Measurements from ENCODE around the gene TIMM44.
"Not testable (repeated sequence)": the region's sequence is repeated elsewhere in the genome, so short reads cannot be mapped to it uniquely, and the experiment has no call there.

The TIMM44 gene

DNA sequence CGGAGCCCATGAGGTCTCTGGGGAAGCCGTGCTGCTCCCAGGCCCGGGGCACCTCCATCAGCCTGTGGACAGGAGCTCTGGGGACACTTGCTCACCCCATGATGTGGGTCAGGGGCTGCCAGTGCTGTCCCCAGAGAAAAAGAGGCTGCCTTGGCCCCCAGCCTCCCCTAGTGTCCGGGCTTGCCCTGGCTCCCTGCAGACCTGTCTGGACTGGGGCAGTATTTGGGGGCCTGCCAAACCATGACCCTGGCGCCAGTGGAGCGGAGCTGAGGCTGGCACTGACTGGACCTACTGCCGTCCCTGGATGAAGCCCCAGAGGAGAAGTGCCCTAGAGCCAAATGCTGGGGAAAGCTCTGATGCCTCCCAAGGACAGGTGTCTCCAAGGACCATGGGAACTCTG, 31.6 kb upstream of the TIMM44 start:
- DNase-seq, result no peak

GRCh38 chr19:7973883-7974282, 30.4 kb upstream of the TIMM44 start:
- DNase-seq, result no peak

DNA sequence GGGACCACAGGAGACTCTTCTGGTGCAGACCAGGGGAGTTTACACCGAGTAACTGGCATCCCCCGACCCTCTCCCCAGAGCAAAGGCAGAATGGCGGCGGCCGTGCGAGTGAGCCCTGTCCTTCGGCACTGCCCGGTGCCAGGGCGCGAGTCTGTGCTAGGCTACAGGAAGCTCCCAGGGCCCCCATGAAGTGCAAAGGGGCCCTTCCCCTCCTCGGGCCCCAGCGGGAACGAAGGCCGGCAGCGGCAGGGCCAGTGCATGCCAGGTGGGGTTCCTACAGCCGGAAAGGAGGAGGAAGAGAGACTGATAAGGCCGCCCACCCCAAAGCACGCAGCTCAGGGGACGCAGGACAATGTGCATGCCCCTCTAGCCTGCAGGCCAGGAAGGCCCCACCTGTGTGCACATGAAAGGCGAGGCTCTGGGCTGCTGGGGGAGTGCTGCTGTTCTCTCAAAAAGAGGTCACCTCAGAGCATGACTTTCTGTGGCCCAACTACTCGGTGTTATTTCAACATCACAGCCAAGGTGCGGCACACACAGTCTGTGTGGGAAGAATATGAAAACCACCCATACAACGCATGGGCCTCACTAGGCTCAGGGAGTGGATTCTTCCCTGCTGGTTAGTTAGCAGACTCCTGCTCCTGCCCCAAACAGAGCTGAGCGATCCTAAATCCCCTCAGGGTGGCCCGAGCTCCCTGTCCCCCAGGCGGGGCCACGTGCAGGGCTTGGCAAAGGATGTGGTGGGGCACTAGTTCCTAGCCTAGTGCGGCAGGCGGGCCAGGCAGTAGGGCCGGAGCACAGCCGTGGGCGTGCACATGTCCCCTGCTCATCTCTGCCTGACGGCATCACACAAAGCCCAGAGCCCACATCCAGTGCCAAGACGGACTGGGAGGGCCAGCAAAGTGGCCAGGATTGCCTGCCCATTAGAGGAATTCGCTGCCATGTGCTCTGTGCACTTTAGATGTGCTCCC, 28.4 kb upstream of the TIMM44 start:
- DNase-seq, result no peak

- DNase-seq, result peak; percentile 20
These were observed 27.4 kb upstream of the TIMM44 start for GRCh38 chr19:7970716-7971448.

GRCh38 chr19:7969555-7969939, 26.1 kb upstream of the TIMM44 start:
- no peak for DNase-seq

DNA sequence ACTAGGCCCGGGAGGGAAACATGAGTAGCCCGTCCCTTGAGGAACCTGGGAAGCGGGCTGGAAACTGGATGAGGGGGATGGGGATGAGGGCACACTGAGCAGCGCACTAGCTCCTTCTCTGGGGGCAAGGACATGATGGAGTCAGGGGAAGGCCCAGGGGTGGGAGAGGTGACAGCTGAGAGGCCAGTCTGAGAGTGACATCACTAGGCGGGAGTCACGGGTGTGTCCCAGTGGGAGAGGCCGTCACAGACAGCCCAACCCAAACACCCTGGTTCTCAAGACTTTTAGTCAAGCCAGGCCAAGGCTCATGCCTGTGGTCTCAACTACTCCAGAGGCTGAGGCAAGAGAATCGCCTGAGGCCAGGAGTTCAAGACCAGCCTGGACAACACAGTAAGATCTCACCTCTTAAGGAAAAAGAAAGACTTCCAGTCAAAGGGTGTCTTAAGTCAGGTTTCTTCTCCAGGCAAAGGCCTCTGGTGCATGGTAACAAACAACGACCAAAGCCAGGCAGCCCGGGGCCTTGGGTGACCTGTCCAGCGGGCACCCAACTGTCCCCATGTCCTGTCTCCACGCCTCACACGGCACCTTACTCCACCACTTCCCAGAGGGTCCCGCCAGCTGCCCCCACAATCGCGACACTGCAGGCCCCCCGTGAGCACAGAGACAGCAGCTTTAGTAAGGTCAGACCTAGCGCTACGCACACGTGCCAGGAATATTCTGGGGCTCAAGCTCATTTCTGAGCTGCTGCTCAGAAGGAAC, 25.5 kb upstream of the TIMM44 start:
- no peak for DNase-seq

GRCh38 chr19:7968008-7968795, 24.7 kb upstream of the TIMM44 start:
- DNase-seq, result no peak

DNA sequence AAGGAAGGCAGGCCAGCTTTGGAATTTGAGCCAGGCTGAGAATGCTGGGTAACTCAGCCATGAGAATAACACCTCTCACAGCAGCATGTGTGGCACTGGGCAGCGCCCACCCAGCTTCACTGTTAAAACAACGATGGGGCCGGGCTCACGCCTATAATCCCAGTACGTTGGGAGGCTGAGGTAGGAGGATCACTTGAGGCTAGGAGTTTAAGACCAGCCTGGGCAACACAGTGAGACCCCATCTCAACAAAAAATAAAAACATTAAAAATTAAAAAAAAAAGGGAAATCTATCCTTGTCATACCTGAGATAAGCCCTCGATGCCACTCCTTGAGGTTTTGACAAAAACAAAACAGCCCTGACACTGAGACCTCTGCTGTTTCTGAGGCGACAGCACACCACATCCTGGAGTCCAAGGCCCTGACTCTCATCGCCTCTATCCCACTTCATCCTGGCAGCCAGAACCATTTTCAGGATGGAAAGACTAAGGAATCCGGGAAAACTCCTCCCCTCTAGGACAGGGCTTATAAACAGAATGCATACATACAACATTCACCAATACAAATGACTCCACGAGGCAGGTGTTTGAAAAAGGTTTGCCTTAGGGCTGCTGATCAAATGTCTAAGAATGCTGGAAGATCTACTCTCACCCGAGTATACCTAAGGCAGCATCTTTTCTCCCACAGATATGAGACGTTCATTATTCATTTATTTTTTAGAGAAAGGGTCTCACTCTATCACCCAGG, 22.6 kb upstream of the TIMM44 start:
- no peak for DNase-seq

DNA sequence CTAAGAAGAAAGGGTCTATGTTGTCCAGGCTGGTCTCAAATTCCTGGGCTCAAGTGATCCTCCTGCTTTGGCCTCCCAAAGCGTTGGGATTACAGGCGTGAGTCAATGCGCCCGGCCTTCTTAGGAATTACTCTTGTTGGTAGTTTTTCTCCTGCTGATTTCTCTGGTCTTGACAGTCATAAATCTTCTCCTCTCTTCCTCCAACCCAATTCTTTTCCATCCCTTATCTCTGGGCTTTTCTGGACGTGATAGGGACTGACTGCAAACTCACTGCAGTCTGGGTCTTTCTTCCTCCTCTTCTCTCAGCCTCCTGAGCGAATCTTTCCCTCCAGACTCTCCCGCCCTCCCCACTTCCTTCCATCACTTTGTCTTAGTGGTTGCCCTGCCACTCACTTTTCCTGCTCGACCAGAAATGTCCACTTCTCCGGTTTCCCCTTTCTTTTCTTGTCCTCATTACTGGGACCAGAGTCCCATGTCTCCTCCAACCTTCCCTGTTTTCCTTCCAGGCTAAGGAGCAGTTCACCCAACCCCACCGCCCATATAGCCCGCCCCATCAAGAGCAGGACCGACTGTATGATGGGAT, 21.9 kb upstream of the TIMM44 start:
- no peak for DNase-seq

DNA sequence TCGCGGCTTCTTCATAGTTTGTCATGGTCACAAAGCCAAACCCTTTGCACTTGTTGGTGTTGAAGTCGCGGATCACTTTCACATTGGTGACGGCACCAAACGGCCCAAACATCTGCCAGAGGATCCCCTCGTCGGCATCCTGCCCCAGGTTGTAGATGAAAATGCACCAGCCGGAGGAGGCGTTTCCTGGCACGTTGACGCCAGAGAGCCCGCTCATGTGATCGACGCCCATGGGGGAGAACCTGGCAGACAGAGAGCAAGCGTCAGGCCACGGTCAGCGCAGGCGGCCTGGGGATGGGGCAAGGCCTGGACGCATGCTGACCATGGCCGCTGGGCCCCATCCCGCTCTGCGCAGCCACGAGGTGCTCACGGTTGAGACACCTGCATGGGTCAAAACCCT, 20.1 kb upstream of the TIMM44 start:
- no peak for DNase-seq

- DNase-seq, result no peak
These were observed 19.3 kb upstream of the TIMM44 start for GRCh38 chr19:7962644-7963268.

DNA sequence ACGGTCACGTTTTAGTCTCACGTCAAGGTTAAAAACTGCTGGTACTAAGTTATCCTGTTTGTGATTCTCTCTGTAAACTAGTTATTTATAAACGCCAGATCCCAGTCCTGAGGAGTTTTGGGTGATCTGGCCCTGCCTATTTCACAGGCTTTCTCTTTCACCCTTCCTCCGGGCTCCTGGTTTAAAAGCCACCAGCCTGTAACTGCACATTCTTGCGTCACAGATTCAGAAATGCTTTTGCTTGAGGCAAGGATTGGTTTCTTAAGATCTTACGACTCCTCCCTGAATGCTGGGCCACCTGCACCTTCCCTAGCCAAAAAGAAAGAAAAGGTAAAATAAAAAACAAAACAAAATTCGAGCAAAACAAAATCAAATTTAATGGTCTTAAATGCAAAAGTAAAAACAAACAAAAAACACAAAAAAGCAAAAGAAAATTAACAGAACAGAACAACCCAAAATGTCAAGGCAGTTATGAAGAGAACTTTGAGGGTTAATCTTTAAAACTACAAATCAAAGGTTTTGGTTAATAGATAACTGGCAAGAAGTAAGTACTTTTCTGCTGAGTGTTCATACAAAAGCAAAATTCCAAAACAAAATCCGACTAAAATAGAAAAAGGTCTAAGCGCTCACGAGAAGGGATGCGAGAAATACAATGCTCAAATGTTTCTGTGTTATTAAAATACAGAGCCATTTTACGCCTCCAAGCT, 18.6 kb upstream of the TIMM44 start:
- no peak for DNase-seq

GRCh38 chr19:7961082-7961481, 17.6 kb upstream of the TIMM44 start:
- DNase-seq, result not testable (repeated sequence)

GRCh38 chr19:7959211-7959610, 15.7 kb upstream of the TIMM44 start:
- no peak for DNase-seq

GRCh38 chr19:7955696-7956095, 12.2 kb upstream of the TIMM44 start:
- no peak for DNase-seq

DNA sequence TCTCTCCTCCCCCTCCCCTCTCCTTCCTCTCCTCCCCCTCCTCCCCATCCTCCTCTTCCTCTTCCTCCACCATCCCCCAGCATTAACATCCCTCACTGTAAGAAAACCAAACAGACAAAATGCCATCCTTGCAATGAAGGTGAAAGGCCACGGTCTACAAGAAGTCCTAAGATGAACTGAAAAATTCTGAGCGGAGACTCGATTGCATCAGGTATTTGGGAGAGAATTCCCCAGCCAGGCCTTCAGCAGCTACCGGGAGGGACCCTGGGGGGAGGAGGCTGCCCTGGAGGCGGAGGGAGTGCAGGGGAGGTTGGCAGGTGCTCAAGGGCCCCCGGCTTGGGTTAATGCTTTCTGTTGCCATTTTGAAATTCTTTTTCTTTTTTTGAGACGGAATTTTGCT, 10.1 kb upstream of the TIMM44 start:
- no peak for DNase-seq

DNA sequence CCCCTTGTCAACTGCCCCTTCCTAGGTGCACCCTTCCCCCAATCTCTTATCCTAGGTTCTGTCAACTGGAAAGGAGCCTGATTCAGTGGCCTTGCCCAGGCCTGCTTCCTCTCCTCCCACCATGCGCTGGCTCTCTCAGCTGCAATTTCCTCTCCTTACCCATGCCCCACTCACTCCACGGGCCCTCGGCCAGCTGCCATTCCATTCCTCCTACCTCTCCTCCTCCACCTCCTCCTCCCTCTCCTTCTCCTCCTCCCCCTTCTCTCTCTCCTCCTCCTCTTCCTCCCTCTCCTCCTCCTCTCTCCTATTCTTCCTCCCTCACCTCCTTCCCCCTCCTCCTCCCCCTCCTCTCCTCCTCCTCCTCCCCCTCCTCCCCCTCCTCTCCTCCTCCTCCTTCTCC, 9.6 kb upstream of the TIMM44 start:
- DNase-seq, result no peak

- DNase-seq, result no peak
These were observed 4.5 kb upstream of the TIMM44 start for GRCh38 chr19:7947939-7948338.

DNA sequence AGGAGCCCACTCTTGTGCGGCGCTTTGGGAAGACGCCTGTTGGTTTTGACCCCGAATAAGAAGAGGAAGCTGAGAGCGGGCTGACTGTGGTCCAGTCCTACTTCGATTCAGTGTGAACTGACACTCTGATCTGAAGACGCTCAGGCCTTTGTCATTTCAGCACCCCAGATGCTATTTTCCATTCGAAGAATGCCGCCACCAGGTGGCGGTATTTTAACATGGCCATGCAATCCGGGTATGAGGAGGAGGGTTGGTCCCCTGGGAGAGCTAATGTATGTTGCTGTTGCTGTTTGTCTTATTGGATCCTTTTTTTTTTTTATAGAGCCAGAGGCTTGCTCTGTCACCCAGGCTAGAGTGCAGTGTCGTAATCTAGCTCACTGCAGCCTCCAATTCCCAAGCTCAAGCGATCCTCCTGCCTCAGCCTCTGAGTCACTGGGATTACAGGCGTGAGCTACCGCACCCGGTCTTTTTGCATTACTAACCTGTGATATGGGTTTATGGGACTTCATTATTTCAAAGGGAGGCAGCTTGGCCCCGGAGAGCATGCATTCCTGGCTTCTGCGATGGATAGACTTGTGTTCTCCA, 803 bp upstream of the TIMM44 start:
- peak; percentile 88 for DNase-seq

- no peak for DNase-seq
These were observed 454 bp downstream of the TIMM44 start for GRCh38 chr19:7942981-7943443.
